ENCODE data around the gene POLD3.

The POLD3 gene

DNA sequence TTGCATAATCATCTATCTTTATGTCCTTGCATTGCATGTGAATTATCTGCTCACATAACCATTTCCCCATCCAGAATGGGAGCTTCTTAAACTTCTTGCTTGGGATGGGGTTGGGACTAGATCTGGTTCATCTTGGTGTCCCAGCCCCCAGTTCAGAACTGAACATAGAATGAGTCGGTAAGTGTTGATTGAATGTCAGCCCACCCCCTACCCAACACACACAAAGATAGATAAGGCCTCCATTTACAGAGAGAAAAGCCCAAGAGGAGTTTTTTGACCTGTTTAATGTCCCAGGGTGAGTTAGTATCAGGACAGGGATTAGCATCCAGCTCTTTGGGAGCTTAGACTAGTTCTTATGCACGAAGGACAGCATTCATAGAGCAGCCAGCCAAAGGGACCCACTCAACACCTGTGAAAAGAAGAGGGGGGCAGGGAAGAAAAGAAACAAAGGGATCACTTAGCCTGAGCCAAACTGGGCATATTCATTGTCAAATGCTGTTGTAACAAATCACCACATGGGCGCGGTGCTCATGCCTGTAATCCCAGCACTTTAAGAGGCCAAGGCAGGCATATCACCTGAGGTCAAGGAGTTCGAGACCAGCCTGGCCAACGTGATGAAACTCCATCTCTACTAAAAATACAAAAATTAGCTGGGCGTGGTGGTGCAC lies 81.4 kb downstream of the POLD3 start:
- DNase-seq (ENCODE audit: low read depth), result no peak

DNA sequence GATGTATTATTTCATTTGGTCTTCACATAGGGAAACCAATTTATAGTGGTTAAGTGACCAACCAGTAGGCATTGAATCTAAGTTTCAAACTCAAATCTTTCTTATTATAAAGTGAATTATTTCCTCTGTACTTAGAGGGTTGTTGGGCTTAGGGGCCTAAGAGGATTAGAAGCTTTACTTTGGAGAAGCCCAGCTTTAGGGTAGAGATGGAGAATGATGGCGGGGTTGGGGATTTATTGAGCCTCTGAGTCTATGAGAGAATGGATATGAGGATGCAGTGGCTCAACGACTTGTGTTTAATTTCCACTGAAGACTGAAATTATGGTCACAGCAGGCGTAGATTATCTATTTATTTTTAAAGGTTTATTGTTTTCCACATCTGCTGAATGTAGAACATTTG lies 83.4 kb downstream of the POLD3 start:
- DNase-seq (ENCODE audit: low read depth), result no peak

DNA sequence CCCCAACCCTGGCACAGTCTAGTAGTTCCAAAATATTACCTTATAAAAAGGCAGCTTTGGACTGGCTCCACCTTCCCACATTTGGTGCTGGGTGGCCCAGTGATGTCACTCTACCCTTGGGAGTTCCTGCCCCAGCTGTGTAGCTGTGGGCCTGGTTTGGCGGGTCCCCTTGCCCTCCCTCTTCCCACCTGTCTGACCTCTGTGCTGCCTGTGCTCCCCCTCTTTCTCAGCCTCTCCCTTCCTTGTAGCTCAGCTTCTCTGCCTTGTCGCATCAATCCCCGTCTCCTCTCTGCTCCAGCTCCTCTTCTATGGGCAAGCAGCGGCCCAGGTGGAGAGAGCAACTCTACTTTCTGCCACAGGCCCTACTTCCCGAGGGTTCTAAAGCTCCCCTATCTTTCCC lies 84.2 kb downstream of the POLD3 start:
- DNase-seq (ENCODE audit: low read depth), result no peak

DNA sequence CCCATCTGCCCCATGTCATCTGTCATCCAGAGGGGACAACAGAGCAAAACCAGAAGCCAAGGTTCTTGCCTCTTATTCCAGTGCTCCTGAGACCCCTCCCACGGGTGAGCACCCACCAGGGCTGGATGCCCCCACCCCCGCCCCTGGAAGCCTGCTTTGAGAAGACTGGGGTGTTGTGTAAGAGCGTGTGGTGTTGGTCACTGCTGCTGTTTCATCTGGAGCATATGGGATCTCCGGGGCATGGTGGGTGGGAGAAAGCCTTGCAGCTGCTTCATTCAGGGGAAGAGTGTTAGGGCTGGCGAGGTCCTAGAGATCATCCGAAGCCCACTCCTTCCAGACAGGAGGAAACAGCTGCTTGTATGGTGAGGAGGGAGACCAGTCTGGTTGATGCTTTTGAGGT lies 84.7 kb downstream of the POLD3 start:
- DNase-seq (ENCODE audit: low read depth), result no peak

DNA sequence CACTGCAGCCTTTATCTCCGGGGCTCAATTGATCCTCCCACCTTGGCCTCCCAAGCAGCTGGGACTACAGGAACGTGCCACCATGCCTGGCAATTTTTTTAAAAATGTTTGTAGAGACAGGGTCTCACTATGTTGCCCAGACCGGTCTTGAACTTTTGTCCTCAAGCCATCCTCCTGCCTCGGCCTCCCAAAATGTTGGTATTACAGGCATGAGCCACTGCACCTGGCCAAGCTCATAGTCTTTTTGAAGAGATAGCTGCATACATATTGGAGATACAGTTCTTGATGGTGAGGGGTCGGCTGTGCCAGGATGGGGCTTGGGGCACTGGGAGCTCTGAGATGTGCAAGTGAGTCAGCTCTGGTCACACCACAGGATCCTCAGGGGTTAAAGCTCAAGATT lies 85.7 kb downstream of the POLD3 start:
- DNase-seq (ENCODE audit: low read depth), result no peak

DNA sequence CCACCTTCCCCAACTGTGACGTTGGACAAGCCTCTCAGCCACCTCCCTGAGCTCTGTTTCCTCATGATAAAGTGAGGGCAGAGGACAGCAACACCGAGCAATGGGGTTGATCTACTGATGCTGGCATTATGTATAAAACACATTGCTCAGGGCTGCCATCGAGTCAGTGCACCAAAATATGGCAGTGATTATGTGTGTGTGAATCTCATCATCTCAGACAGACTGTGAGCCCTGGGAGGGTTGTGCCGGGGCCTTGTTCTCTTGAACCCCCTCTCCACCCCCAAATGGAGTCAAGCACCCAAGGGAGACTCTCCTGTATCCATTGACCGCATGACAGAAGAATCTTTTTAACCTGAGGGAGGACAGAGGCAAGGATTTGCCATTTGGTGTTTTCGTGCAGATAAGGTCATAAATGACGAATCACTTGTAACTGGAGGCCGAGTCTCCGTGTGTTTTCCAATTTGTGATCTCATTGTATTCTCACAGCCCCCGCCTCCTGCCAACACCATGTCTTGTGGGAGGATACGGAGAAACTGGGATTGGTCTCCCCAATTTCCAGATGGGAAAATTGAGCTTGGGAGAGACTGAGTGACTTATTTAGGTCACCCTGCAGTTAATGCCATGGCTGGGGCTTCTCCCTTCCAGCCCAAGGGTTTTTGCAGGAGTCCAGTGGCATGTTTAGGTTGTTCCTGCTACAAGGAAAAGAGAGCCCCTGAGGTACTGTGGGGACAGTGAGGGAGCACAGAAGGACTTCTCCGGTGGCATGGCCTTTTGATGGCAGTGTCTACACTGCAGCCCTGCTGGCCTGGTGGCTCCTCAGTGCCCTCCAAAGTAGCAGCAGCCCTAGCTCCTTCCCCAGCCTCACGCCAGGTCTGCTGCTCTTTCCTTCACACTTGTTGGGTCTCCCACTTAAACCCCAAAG lies 86.5 kb downstream of the POLD3 start:
- DNase-seq (ENCODE audit: low read depth), result no peak

DNA sequence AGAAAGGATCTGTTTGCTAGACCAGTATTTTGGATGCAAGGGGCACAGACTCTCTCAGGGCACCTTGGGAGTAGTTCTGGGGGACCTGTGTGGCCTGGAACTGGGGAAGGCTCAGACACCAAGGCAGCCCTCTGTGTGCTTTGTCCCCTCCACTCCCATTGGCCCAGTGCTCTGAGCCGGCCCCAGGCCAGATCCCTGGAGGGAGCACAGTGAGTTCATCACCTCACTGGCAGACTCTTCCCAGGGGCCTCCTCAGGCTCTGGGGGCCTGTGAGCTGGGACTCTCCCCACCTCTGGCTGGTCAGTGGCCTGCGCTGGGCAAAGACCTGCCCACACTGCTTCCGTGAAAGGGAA lies 87.1 kb downstream of the POLD3 start:
- DNase-seq (ENCODE audit: low read depth), result no peak

DNA sequence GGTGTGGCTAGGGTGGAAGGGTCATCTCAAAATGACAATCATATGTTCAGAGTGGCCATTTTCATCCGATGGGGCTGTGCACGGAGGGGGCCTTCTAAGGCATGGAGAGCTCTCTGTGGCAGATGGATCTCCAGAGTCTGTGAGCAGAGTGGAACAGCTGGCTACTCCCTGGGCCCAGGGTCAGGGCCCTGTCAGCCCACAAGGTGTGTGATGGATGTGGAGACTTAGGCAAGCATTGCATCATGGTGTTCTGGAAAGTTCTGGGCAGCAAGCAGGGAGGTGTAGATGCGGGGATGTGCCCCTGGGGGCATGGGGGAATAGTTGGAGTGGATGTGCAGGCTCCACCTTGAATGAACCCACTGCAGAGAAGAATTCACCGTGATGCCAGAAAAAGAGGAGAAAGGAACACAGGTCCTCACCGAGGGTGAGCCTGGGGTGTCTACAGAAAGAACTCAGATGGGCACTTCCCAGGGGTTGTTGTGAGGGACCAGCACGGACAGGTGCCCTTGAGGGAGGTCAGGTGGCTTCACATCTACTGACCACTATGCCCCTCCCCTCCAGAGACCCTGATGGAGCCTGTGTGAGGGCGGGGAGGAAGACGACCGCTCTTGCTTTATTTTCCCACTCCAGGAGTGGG lies 87.8 kb downstream of the POLD3 start:
- DNase-seq (ENCODE audit: low read depth), result no peak

DNA sequence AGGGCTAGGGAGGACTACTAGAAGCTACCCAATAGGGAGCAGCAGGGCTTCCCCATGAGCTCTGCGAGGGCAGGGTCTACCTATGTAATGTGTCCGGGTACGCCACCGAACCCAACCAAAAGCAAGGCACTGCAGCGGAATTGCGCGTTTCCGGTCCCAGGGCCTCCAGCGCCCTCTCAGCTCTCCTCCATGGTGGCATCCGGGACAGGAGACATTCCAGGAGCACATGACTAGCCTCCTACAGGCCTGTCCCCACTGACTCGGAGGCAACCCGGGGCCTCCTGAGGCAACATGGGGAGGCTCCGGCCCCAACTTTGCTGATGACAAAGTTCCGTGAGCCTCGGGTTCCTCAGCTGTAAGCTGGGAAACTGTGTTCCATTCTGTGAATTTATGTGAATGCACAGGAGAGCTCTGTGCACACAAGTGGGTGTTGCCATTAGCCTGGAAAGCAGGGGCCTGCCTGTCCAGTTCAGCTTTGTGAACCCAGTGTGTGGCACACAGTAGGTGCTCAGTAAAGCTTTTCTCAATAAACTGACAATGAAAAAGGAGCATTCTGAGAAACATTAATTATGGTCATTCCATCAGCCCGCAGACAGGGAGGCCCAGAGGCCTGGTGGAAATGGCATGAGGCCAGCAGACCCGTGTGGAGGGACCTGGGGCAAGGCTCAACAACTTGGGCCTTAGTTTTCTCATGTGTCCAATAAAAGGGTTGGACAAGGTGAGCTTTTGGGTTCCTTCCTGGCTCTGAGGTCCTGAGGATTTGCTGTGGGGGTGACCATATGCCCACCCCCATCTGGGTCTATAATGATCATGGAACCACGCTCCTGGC lies 88.5 kb downstream of the POLD3 start:
- no peak for DNase-seq (ENCODE audit: low read depth)

DNA sequence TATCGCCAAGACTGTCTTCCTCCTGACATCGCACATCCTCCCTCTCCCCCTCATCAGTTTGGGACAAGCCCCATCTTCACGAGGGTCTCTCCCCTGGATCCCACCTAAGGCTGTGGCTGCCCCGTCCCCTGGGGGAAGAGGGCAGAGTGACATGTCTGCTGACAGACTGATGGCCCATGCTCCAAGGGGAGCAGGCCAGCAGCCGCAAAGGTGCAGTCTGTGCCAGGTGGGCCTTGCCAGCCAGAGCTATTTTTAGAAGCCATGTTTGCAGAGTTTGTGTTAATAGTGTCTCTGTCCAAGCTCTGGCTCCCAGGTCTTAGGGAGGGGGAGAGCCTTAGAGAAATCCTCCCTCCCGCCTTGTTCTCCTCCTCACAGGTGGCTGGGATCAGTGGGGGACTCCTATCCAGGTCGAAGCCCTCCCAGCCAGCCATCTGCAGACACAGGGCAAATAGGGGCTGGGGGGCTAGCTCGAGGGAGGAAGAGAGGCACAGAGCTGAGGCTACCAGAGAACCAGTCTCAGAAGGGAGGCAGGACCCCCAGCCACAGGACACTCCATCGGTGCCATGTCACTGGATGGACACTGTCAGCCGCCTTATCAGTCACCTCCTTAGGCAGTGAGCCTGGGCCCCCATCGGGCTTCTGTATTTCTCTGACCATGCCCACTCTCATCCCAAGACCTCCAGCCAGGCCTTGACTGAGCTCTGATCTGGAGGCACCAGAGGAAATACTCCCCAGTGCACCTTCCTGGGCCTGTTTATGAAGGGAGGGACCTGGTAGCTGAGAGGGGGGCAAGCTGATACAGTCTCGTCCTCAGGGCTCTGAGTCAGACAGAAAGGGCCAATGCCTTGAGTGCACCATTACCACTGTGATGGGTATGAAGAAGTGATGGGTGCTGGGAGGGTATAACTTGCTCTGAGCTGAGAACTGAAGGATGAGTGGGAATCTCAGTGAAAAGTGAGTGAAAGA lies 89.6 kb downstream of the POLD3 start:
- no peak for DNase-seq (ENCODE audit: low read depth)

DNA sequence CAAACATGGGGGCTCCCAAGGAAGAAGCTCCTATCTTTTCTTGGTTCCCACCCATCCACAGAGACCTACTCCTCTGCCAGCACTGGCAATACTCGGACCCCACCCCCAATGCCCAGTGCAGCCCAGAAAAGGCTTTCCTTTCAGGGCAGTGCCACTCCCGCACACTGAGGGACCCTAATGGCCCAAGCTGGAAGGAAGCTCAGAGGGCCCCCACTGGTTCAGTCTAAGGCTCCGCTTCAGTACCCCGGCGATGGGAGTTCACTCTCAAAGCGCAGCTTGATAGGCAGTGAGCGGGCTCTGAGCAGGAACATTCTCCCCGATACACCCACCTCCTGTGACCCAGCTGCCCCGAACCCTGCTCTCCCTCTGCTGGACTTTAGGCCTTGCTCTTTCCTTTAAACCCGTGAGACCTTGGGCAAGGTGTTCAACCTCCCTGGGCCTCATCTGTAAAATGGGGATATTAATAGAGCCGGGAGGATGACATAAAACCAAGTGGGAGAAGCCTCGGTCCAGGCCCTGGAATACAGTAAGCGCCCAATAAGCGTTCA lies 90.4 kb downstream of the POLD3 start:
- DNase-seq (ENCODE audit: low read depth), result no peak

DNA sequence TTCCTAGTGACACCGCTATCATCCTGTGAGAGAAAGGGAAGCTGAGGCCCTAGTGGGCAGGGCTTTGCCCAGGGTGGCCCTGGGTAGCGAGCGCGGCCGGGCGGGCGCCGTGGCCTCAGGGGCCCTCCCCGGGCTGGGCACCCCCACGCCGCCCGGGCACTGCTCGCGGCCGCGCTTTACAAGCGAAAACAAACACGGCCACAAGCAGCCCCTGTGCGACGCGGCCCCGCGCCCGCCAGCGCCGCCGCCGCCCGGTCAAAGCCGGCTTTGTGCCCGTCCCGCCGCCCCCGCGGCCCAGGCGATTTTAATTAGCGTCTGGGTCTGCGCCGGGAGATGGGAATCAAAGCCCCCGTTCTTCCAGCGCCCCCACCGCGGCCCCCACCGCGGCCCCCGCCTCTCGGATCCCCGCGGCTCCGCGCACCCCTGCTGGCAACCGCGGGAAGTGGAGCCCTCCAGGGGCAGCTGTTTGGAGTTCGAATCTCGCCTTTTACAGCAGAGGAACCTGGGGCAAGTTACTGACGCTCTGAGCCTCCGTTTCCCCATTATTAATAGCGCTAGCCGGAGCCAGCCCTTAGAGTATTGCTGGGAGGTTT lies 91.0 kb downstream of the POLD3 start:
- no peak for DNase-seq (ENCODE audit: low read depth)

DNA sequence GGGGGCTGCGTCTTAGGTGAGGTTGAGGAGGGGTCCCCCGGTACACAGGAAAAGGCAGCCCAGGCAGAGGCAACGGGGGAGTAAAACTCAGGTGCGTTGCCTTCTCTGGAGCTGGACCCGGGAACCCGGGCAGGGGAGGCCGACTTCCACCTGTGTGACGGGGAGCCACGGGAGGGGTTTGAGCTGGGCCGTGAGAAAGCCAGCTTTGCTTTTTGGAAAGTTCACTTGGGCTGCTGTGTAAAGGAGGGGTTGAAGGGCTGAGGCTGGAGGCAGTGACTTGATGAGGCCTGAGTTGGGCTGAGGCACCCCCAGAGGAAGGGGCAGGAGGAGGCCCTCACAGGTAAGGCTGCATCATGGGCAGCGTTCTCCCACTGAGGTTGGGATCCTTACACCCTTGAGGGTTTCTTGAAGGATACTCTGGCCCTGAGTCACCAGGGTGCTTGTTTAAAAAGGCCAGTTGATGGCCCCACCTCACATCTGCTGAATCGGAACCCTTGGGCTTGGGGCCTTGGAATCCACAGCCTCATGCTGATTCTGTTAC lies 91.6 kb downstream of the POLD3 start:
- DNase-seq (ENCODE audit: low read depth), result no peak

DNA sequence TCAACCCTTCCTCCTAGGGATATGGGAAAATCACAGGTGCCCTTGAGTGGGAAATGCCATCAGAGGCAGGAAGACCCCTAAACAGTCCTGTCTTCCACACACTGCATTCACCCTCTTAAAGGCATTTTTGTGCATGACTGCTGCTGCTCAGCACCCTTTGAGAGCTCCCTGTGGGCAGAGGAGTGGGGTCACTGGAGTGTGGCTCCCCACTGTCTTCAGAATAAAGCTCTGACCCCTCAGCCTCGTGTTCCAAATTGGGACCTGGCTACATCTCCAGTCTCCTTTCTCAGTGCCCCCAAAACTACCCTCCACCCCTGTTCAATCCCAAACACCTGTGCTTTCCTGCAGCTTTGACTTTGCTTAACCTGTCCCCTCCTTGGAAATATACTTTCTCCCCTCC lies 92.3 kb downstream of the POLD3 start:
- DNase-seq (ENCODE audit: low read depth), result no peak

DNA sequence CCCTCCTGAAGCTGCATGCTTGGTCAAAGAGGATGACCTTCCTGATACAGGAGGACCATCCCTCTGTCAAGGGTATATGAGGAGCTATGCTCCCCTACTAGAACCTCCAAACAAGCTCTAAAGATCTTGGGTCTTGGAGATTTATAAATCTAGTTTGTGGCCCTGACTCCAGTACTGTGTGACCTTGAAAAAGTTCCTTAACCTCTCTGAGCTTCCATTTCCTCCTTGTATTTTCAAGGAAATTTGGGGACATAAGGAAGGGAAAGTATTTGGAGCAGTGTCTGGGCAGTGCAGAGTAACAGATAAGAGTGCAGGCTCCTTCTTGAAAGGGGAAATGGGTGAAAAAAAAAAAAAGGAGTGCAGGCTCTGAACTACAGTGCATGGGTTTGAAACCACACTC lies 93.0 kb downstream of the POLD3 start:
- no peak for DNase-seq (ENCODE audit: low read depth)

DNA sequence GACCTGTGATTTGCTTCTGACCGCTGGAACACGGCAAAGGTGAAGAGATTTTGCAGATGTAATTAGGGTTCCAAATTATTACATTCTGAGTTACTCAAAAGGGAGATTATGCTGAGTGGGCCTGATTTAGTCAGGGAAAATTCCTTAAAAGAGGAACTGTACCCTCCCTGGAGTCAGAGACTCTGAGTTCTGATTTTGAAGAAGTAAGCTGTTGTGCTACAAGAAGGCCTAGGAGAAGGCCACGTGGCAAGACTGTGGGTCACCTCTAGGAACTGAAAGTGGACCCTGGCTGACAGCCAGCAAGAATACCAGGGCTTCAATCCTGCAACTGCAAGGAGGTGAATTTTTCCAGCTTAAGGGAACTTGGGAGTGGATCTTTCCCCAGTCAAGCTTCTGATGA lies 93.5 kb downstream of the POLD3 start:
- no peak for DNase-seq (ENCODE audit: low read depth)

DNA sequence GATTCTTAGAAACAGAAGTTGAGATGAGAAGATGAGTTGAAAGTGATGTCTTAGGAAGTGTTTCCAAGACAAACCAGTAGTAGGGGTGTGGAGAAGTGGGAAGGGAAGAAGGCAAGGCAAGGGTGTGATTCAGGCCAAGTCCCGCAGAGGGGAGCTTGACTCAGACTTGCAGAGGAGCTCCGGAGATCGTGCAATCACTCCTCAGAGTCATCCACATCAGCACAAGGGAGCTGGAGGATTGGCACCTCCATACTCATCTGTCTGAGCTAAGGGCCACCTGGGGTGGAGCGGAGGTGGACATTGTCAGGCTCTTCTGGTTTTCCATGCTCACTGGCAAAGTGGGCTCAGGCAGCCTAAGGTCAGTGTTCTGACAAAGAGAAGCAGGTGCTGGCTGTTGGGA lies 94.4 kb downstream of the POLD3 start:
- DNase-seq (ENCODE audit: low read depth), result no peak

DNA sequence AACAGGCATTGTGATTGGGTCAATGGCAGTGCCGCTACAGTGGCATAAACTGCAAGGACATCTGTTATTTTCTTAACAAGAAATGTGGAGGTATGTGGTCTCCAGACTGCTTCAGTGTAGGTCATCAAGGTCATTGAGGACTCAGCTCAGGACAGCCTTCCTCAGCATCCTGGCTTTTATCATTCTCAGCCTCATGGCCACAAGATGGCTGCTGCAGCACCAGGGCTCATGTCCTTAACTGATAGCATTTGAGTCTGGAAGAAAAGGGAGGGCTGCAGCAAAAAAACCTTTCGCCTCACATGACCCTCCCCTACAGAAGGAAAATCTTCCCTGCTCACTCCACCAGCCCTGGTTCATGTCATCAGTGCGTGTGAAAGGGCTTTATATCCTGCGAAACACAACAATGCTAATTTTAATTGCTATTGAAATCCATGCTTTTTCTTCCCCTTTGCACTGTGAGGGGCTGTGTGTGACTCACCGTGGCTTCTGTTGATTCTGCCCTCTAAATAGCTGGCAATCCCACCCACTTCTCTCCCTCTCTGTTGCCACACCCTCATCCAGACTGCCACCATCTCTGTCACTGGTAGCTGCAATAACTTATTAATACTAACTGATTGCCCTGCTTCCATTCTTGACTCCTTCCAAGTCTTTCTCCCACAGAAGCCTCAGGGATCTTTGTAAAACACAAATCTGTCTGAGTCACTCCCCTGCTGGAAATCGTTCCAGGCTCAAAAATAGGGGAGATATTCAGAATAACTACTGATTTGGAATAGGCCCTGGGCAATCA lies 95.0 kb downstream of the POLD3 start:
- no peak for DNase-seq (ENCODE audit: low read depth)

DNA sequence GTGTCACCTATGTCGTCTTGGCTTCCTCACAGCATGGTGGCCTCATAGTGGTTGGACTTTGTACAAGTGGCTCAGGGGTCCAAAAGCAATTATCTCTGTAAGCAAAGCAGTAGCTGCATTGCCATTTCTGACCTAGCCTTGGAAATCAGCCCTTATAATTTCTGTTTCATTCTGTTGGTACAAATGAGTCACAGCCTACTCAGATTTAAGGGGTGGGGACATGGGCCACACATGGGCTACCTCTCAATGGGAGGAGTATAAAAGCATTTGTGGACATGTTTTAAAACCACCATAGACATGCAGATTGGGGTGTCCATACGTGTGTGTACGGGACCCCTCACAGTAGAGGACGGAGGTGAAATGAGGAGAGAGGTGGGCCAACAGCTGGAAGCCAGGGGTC lies 97.3 kb downstream of the POLD3 start:
- DNase-seq (ENCODE audit: low read depth), result no peak

Measured in activated T-cell treated with anti-CD3 and anti-CD28 coated beads for 48 hours (primary cell).